Measurements from ENCODE around the gene ENDOV.

- no peak for TF ChIP-seq REST (IDR thresholded peaks at IDR 0.05)
- no peak for TF ChIP-seq CTCF (IDR thresholded peaks at IDR 0.05; ENCODE audit: low read depth, low read length, missing input control)
- no peak for TF ChIP-seq TAF1 (conservative IDR thresholded peaks at IDR 0.05)
- no peak for TF ChIP-seq ATF3 (IDR thresholded peaks at IDR 0.05)
- no peak for TF ChIP-seq EGR1 (IDR thresholded peaks at IDR 0.05; ENCODE audit: low read depth in 2 of 2)
- TF ChIP-seq MAX (IDR thresholded peaks at IDR 0.05): no peak
- TF ChIP-seq GABPA (IDR thresholded peaks at IDR 0.05 in 1 of 2, conservative IDR thresholded peaks at IDR 0.05 in 1 of 2): no peak
- no peak for TF ChIP-seq HNF4G (IDR thresholded peaks at IDR 0.05)
- no peak for TF ChIP-seq RAD21 (IDR thresholded peaks at IDR 0.05)
- TF ChIP-seq FOXA1 (IDR thresholded peaks at IDR 0.05): no peak
- no peak for TF ChIP-seq YY1 (IDR thresholded peaks at IDR 0.05)
- TF ChIP-seq NR2F2 (IDR thresholded peaks at IDR 0.05): no peak
- TF ChIP-seq RXRA (IDR thresholded peaks at IDR 0.05): no peak
- no peak for TF ChIP-seq ZBTB33 (IDR thresholded peaks at IDR 0.05)
Observed at GRCh38 chr17:80439499-80439898, 24.5 kb downstream of the ENDOV start.

All from liver (tissue), 3 donors.